Stimulated activated CD4-positive, alpha-beta T cell treated with anti-CD3 and anti-CD28 coated beads, TNF-alpha, amount 100 ng/mL, for 48 hours (primary cell): Measurements from ENCODE around the gene SYNPO2.
"Not testable (repeated sequence)": the region's sequence is repeated elsewhere in the genome, so short reads cannot be mapped to it uniquely, and the experiment has no call there.

Experiments used
- DNase-seq, 3 donors: peaks; one replicate each; pipeline ENCODE4 v3.0.0-alpha.2; 2020; ENCODE audit warnings: low read depth in 3 of 3

SYNPO2 gene

GRCh38 chr4:118975449-118976192 is 87.0 kb downstream of the SYNPO2 start:
- no peak for DNase-seq

GRCh38 chr4:118976193-118976560 is 87.5 kb downstream of the SYNPO2 start:
- DNase-seq: not testable (repeated sequence)

- not testable (repeated sequence) for DNase-seq
Measured at GRCh38 chr4:118977100-118977499, 88.4 kb downstream of the SYNPO2 start.

GRCh38 chr4:118979712-118980111 is 91.1 kb downstream of the SYNPO2 start:
- no peak for DNase-seq

- DNase-seq: no peak
Measured at GRCh38 chr4:118981171-118981838, 92.7 kb downstream of the SYNPO2 start.

- DNase-seq: peak; percentile 4 to 40 (median 31)
Measured at GRCh38 chr4:118981839-118982381, 93.3 kb downstream of the SYNPO2 start.

GRCh38 chr4:118983293-118983692 is 94.6 kb downstream of the SYNPO2 start:
- DNase-seq: no peak

- DNase-seq: no peak
Measured at GRCh38 chr4:118983831-118984230, 95.2 kb downstream of the SYNPO2 start.

- no peak for DNase-seq
Measured at GRCh38 chr4:118985170-118986000, 96.7 kb downstream of the SYNPO2 start.

GRCh38 chr4:118987959-118988634 is 99.4 kb downstream of the SYNPO2 start:
- no peak for DNase-seq

- no peak for DNase-seq
Measured at GRCh38 chr4:118988635-118988972, 100.0 kb downstream of the SYNPO2 start.

GRCh38 chr4:118989098-118990080 is 100.7 kb downstream of the SYNPO2 start:
- DNase-seq: no peak

GRCh38 chr4:118991686-118992085 is 103.0 kb downstream of the SYNPO2 start:
- no peak for DNase-seq

GRCh38 chr4:118992149-118992548 is 103.5 kb downstream of the SYNPO2 start:
- no peak for DNase-seq

GRCh38 chr4:118993333-118993732 is 104.7 kb downstream of the SYNPO2 start:
- DNase-seq: no peak

- no peak for DNase-seq
Measured at GRCh38 chr4:118994030-118994429, 105.4 kb downstream of the SYNPO2 start.

GRCh38 chr4:118995693-118996391 is 107.2 kb downstream of the SYNPO2 start:
- DNase-seq: no peak

GRCh38 chr4:118997601-118998000 is 108.9 kb downstream of the SYNPO2 start:
- DNase-seq: no peak

- no peak for DNase-seq
Measured at GRCh38 chr4:118999919-119000318, 111.3 kb downstream of the SYNPO2 start.

GRCh38 chr4:119000400-119000799 is 111.7 kb downstream of the SYNPO2 start:
- no peak for DNase-seq
